Esophagus (tissue), 2 donors: ENCODE results near the gene TCP11L1. TPM values are rescaled to one million over a fixed set of nuclear protein-coding genes. Genes with fewer than 3 reads are reported as not detected.

Experiments
- H3K27ac ChIP-seq, 2 donors: one replicate each; pipeline ENCODE4 v1.5.1; 2013; ENCODE audit warnings: low read depth in 2 of 2, mild to moderate bottlenecking in 2 of 2, inconsistent platforms in 1 of 2, low read length in 1 of 2, moderate library complexity in 1 of 2
- H3K27me3 ChIP-seq, 2 donors: one replicate each; pipeline ENCODE4 v1.6.1; 2013; ENCODE audit warnings: low read length in 2 of 2, control low read depth in 1 of 2, mild to moderate bottlenecking in 1 of 2; ENCODE audit not compliant: insufficient read depth in 2 of 2, control insufficient read depth in 1 of 2
- H3K36me3 ChIP-seq, 2 donors: one replicate each; pipeline ENCODE4 v1.6.1; 2013; ENCODE audit warnings: low read length in 1 of 2; ENCODE audit not compliant: control insufficient read depth in 2 of 2, insufficient read depth in 2 of 2
- H3K4me1 ChIP-seq, 2 donors: one replicate each; pipeline ENCODE4 v1.6.1; 2013; ENCODE audit warnings: low read length in 1 of 2; ENCODE audit not compliant: control insufficient read depth in 2 of 2, insufficient read depth in 2 of 2
- H3K4me3 ChIP-seq, 2 donors: one replicate each; pipeline ENCODE4 v1.5.1; 2013; ENCODE audit warnings: low read length in 2 of 2, mild to moderate bottlenecking in 2 of 2, low read depth in 1 of 2, moderate library complexity in 1 of 2
- H3K9me3 ChIP-seq, 2 donors: one replicate each; pipeline ENCODE4 v1.6.1; 2013; ENCODE audit warnings: mild to moderate bottlenecking in 2 of 2, low read depth in 1 of 2, low read length in 1 of 2, moderate library complexity in 1 of 2; ENCODE audit not compliant: control insufficient read depth in 2 of 2, insufficient read depth in 1 of 2
- WGBS, 2 donors: extraction: QIAGEN DNeasy Blood & Tissue Kit; methylation state at CpG; one replicate each; pipeline ENCODE4 v1.1.7; 2013; 5-methylcytosine and 5-hydroxymethylcytosine counted together
- polyA plus RNA-seq, 2 donors: library from polyadenylated mRNA; stranded (reverse); fragments of 200-250 nt; gene quantifications; one replicate each; pipeline ENCODE4 v1.2.3, GENCODE V29; 2013
- donor health status: healthy with polysubstance abuse.
- donor health status: Bipolar disorder and iron deficiency.

TCP11L1 gene
- 1 to 10 TPM; 2.4 to 3.3 TPM for polyA plus RNA-seq

- Histone ChIP-seq H3K4me1 (no peaks in the 10 kb centered on the region), H3K9me3 (no peaks in the 10 kb centered on the region), H3K27me3 (no peaks in the 10 kb centered on the region), H3K36me3 (peaks cover 0 to 3% of the 10 kb centered on the region in 2 donors), H3K27ac (peak within 1 kb of the TSS; percentile 98 to 100), H3K4me3 (peak within 1 kb of the TSS; percentile 89 to 99)
- 0% methylated on average over 80 to 84 of the region's 84 CpGs for WGBS, 2 donors
Observed at GRCh38 chr11:33039274-33040032, at the start of gene TCP11L1. TSS of gene TCP11L1 (plus strand) at chr11:33039572. CDS start at chr11:33043774, 4,202 bp downstream.

- H3K36me3 ChIP-seq = no peaks in the 10 kb centered on the region
- H3K4me1 ChIP-seq = no peaks in the 10 kb centered on the region
- H3K4me3 ChIP-seq = no peak overlapping the region
- no peak overlapping the region for H3K27ac ChIP-seq
- H3K9me3 ChIP-seq = no peaks in the 10 kb centered on the region
- WGBS, 2 donors = 0 to 85% methylated on average over 1 of the region's 1 CpG
- no peaks in the 10 kb centered on the region for H3K27me3 ChIP-seq
Observed at GRCh38 chr11:32990481-32990880, 48.9 kb upstream of the TCP11L1 start.

GRCh38 chr11:32991427-32991826 lies 47.9 kb upstream of the TCP11L1 start:
- Histone ChIP-seq H3K4me1 (no peaks in the 10 kb centered on the region), H3K9me3 (no peaks in the 10 kb centered on the region), H3K4me3 (no peak overlapping the region), H3K27me3 (no peaks in the 10 kb centered on the region), H3K36me3 (no peaks in the 10 kb centered on the region), H3K27ac (no peak overlapping the region)
- 91% methylated on average over 3 of the region's 3 CpGs for WGBS, 2 donors

GRCh38 chr11:32991898-32992297 lies 47.5 kb upstream of the TCP11L1 start:
- H3K9me3 ChIP-seq = no peaks in the 10 kb centered on the region
- no peak overlapping the region for H3K27ac ChIP-seq
- no peaks in the 10 kb centered on the region for H3K4me1 ChIP-seq
- H3K36me3 ChIP-seq = no peaks in the 10 kb centered on the region
- H3K27me3 ChIP-seq = no peaks in the 10 kb centered on the region
- no peak overlapping the region for H3K4me3 ChIP-seq

GRCh38 chr11:33000181-33000580 lies 39.2 kb upstream of the TCP11L1 start:
- Histone ChIP-seq H3K36me3 (no peaks in the 10 kb centered on the region), H3K4me1 (no peaks in the 10 kb centered on the region), H3K4me3 (no peak overlapping the region), H3K27me3 (no peaks in the 10 kb centered on the region), H3K27ac (no peak overlapping the region), H3K9me3 (no peaks in the 10 kb centered on the region)

- Histone ChIP-seq H3K27me3 (no peaks in the 10 kb centered on the region), H3K9me3 (no peaks in the 10 kb centered on the region), H3K27ac (no peak overlapping the region), H3K36me3 (no peaks in the 10 kb centered on the region), H3K4me1 (no peaks in the 10 kb centered on the region), H3K4me3 (no peak overlapping the region)
- 72 to 90% methylated on average over 6 of the region's 6 CpGs for WGBS, 2 donors
Observed at GRCh38 chr11:33001281-33001680, 38.1 kb upstream of the TCP11L1 start.

- H3K4me3 ChIP-seq = no peak overlapping the region
- WGBS, 2 donors = 83 to 87% methylated on average over 8 of the region's 8 CpGs
- H3K27me3 ChIP-seq = no peaks in the 10 kb centered on the region
- H3K27ac ChIP-seq = no peak overlapping the region
- H3K9me3 ChIP-seq = no peaks in the 10 kb centered on the region
- H3K36me3 ChIP-seq = no peaks in the 10 kb centered on the region
- no peaks in the 10 kb centered on the region for H3K4me1 ChIP-seq
Observed at GRCh38 chr11:33001751-33002542, 37.4 kb upstream of the TCP11L1 start.

GRCh38 chr11:33005175-33005574 lies 34.2 kb upstream of the TCP11L1 start:
- no peak overlapping the region for H3K27ac ChIP-seq
- no peaks in the 10 kb centered on the region for H3K36me3 ChIP-seq
- no peak overlapping the region for H3K4me3 ChIP-seq
- no peaks in the 10 kb centered on the region for H3K27me3 ChIP-seq
- H3K9me3 ChIP-seq = no peaks in the 10 kb centered on the region
- H3K4me1 ChIP-seq = no peaks in the 10 kb centered on the region
- 31 to 40% methylated on average over 2 of the region's 2 CpGs for WGBS, 2 donors

- Histone ChIP-seq H3K36me3 (no peaks in the 10 kb centered on the region), H3K9me3 (no peaks in the 10 kb centered on the region), H3K4me1 (no peaks in the 10 kb centered on the region), H3K27ac (no peak overlapping the region), H3K4me3 (no peak overlapping the region), H3K27me3 (no peaks in the 10 kb centered on the region)
Observed at GRCh38 chr11:33006010-33006409, 33.4 kb upstream of the TCP11L1 start.

- no peaks in the 10 kb centered on the region for H3K9me3 ChIP-seq
- H3K4me3 ChIP-seq = no peak overlapping the region
- H3K27me3 ChIP-seq = no peaks in the 10 kb centered on the region
- no peaks in the 10 kb centered on the region for H3K36me3 ChIP-seq
- no peak overlapping the region for H3K27ac ChIP-seq
- no peaks in the 10 kb centered on the region for H3K4me1 ChIP-seq
- WGBS, 2 donors = 28 to 47% methylated on average over 1 of the region's 1 CpG
Observed at GRCh38 chr11:33013755-33014154, 25.6 kb upstream of the TCP11L1 start.
